ENCODE results near the gene MRPL40.
"Not testable (repeated sequence)": the region's sequence is repeated elsewhere in the genome, so short reads cannot be mapped to it uniquely, and the experiment has no call there.

The MRPL40 gene

GRCh38 chr22:19443544-19444211 is 11.3 kb downstream of the MRPL40 start:
- no peak overlapping the region for H3K4me3 ChIP-seq (ENCODE audit: low read depth, low read length)
- no peak overlapping the region for H3K9ac ChIP-seq (ENCODE audit: low read length)
- H3K9me3 ChIP-seq (ENCODE audit: control insufficient read depth, insufficient read depth, low read depth, low read length) = no peaks in the 10 kb centered on the region
- H3K27me3 ChIP-seq (ENCODE audit: control insufficient read depth, insufficient read depth, low read length) = peaks cover 4% of the 10 kb centered on the region; the same call in 1 of the 2 replicates
- H3K4me1 ChIP-seq (ENCODE audit: control insufficient read depth, insufficient read depth, low read length) = 0 out of 2 replicates have a peak, but pooled peaks cover 8% of the 10 kb centered on the region
- H3K27ac ChIP-seq (ENCODE audit: low read depth, low read length) = no peak overlapping the region
- peaks cover 38% of the 10 kb centered on the region for H3K36me3 ChIP-seq (ENCODE audit: control insufficient read depth, insufficient read depth, low read length)

- peaks cover 48% of the 10 kb centered on the region for H3K36me3 ChIP-seq (ENCODE audit: control insufficient read depth, insufficient read depth, low read length)
- H3K9ac ChIP-seq (ENCODE audit: low read length) = not testable (repeated sequence)
Observed at GRCh38 chr22:19445279-19445982, 13.1 kb downstream of the MRPL40 start.

GRCh38 chr22:19446603-19447329 is 14.4 kb downstream of the MRPL40 start:
- H3K36me3 ChIP-seq (ENCODE audit: control insufficient read depth, insufficient read depth, low read length) = peaks cover 54% of the 10 kb centered on the region
- H3K9ac ChIP-seq (ENCODE audit: low read length) = peak overlapping the region; percentile 94
- 0 out of 2 replicates have a peak, but pooled peaks cover 8% of the 10 kb centered on the region for H3K4me1 ChIP-seq (ENCODE audit: control insufficient read depth, insufficient read depth, low read length)
- peak overlapping the region; percentile 92 for H3K4me3 ChIP-seq (ENCODE audit: low read depth, low read length)
- peaks cover 4% of the 10 kb centered on the region; the same call in 1 of the 2 replicates for H3K27me3 ChIP-seq (ENCODE audit: control insufficient read depth, insufficient read depth, low read length)
- no peaks in the 10 kb centered on the region for H3K9me3 ChIP-seq (ENCODE audit: control insufficient read depth, insufficient read depth, low read depth, low read length)
- peak overlapping the region; percentile 88; the same call in 1 of the 2 replicates for H3K27ac ChIP-seq (ENCODE audit: low read depth, low read length)

More at GRCh38 chr22:19445279-19445982, 13.1 kb downstream of the MRPL40 start:
- not testable (repeated sequence) for H3K9me3 ChIP-seq (ENCODE audit: control insufficient read depth, insufficient read depth, low read depth, low read length); H3K27me3 ChIP-seq (ENCODE audit: control insufficient read depth, insufficient read depth, low read length); H3K27ac ChIP-seq (ENCODE audit: low read depth, low read length); H3K4me3 ChIP-seq (ENCODE audit: low read depth, low read length); H3K4me1 ChIP-seq (ENCODE audit: control insufficient read depth, insufficient read depth, low read length)

GRCh38 chr22:19447330-19448075 is 15.2 kb downstream of the MRPL40 start, which contains the start of gene C22orf39:
Gene C22orf39 (minus strand): TSS chr22:19447711. CDS start chr22:19447688, 23 bp downstream.
- peaks cover 4% of the 10 kb centered on the region; the same call in 1 of the 2 replicates for H3K27me3 ChIP-seq (ENCODE audit: control insufficient read depth, insufficient read depth, low read length)
- peak within 1 kb of the TSS; percentile 92 for H3K4me3 ChIP-seq (ENCODE audit: low read depth, low read length)
- peak within 1 kb of the TSS; percentile 94 for H3K9ac ChIP-seq (ENCODE audit: low read length)
- 0 out of 2 replicates have a peak, but pooled peaks cover 8% of the 10 kb centered on the region for H3K4me1 ChIP-seq (ENCODE audit: control insufficient read depth, insufficient read depth, low read length)
- peak within 1 kb of the TSS; percentile 88 for H3K27ac ChIP-seq (ENCODE audit: low read depth, low read length)
- H3K9me3 ChIP-seq (ENCODE audit: control insufficient read depth, insufficient read depth, low read depth, low read length) = no peaks in the 10 kb centered on the region
- H3K36me3 ChIP-seq (ENCODE audit: control insufficient read depth, insufficient read depth, low read length) = peaks cover 55% of the 10 kb centered on the region

- Histone ChIP-seq H3K36me3 (ENCODE audit: control insufficient read depth, insufficient read depth, low read length) (peaks cover 57% of the 10 kb centered on the region), H3K27me3 (ENCODE audit: control insufficient read depth, insufficient read depth, low read length) (peaks cover 4% of the 10 kb centered on the region; the same call in 1 of the 2 replicates), H3K4me3 (ENCODE audit: low read depth, low read length) (peak overlapping the region; percentile 92), H3K9ac (ENCODE audit: low read length) (peak overlapping the region; percentile 94), H3K9me3 (ENCODE audit: control insufficient read depth, insufficient read depth, low read depth, low read length) (no peaks in the 10 kb centered on the region), H3K4me1 (ENCODE audit: control insufficient read depth, insufficient read depth, low read length) (0 out of 2 replicates have a peak, but pooled peaks cover 8% of the 10 kb centered on the region), H3K27ac (ENCODE audit: low read depth, low read length) (peak overlapping the region; percentile 88; the same call in 1 of the 2 replicates)
Observed at GRCh38 chr22:19448076-19448607, 15.8 kb downstream of the MRPL40 start.

- Histone ChIP-seq H3K4me3 (ENCODE audit: low read depth, low read length) (peak overlapping the region; percentile 92), H3K27ac (ENCODE audit: low read depth, low read length) (no peak overlapping the region), H3K27me3 (ENCODE audit: control insufficient read depth, insufficient read depth, low read length) (peaks cover 4% of the 10 kb centered on the region; the same call in 1 of the 2 replicates), H3K36me3 (ENCODE audit: control insufficient read depth, insufficient read depth, low read length) (peaks cover 57% of the 10 kb centered on the region), H3K9me3 (ENCODE audit: control insufficient read depth, insufficient read depth, low read depth, low read length) (no peaks in the 10 kb centered on the region), H3K4me1 (ENCODE audit: control insufficient read depth, insufficient read depth, low read length) (0 out of 2 replicates have a peak, but pooled peaks cover 8% of the 10 kb centered on the region), H3K9ac (ENCODE audit: low read length) (no peak overlapping the region)
Observed at GRCh38 chr22:19448739-19449421, 16.5 kb downstream of the MRPL40 start.

GRCh38 chr22:19449422-19449767 is 17.1 kb downstream of the MRPL40 start:
- peaks cover 57% of the 10 kb centered on the region for H3K36me3 ChIP-seq (ENCODE audit: control insufficient read depth, insufficient read depth, low read length)
- H3K4me3 ChIP-seq (ENCODE audit: low read depth, low read length) = no peak overlapping the region
- no peak overlapping the region for H3K27ac ChIP-seq (ENCODE audit: low read depth, low read length)
- H3K27me3 ChIP-seq (ENCODE audit: control insufficient read depth, insufficient read depth, low read length) = peaks cover 4% of the 10 kb centered on the region; the same call in 1 of the 2 replicates
- no peak overlapping the region for H3K9ac ChIP-seq (ENCODE audit: low read length)
- H3K9me3 ChIP-seq (ENCODE audit: control insufficient read depth, insufficient read depth, low read depth, low read length) = no peaks in the 10 kb centered on the region
- 0 out of 2 replicates have a peak, but pooled peaks cover 8% of the 10 kb centered on the region for H3K4me1 ChIP-seq (ENCODE audit: control insufficient read depth, insufficient read depth, low read length)

- H3K4me3 ChIP-seq (ENCODE audit: low read depth, low read length) = no peak overlapping the region
- H3K4me1 ChIP-seq (ENCODE audit: control insufficient read depth, insufficient read depth, low read length) = 0 out of 2 replicates have a peak, but pooled peaks cover 8% of the 10 kb centered on the region
- H3K27me3 ChIP-seq (ENCODE audit: control insufficient read depth, insufficient read depth, low read length) = peaks cover 4% of the 10 kb centered on the region; the same call in 1 of the 2 replicates
- H3K27ac ChIP-seq (ENCODE audit: low read depth, low read length) = no peak overlapping the region
- H3K9me3 ChIP-seq (ENCODE audit: control insufficient read depth, insufficient read depth, low read depth, low read length) = no peaks in the 10 kb centered on the region
- H3K36me3 ChIP-seq (ENCODE audit: control insufficient read depth, insufficient read depth, low read length) = peaks cover 61% of the 10 kb centered on the region
- H3K9ac ChIP-seq (ENCODE audit: low read length) = no peak overlapping the region
Observed at GRCh38 chr22:19450363-19451175, 18.2 kb downstream of the MRPL40 start.

GRCh38 chr22:19451570-19451969 is 19.2 kb downstream of the MRPL40 start:
- H3K9me3 ChIP-seq (ENCODE audit: control insufficient read depth, insufficient read depth, low read depth, low read length) = no peaks in the 10 kb centered on the region
- H3K27ac ChIP-seq (ENCODE audit: low read depth, low read length) = no peak overlapping the region
- H3K9ac ChIP-seq (ENCODE audit: low read length) = no peak overlapping the region
- H3K4me3 ChIP-seq (ENCODE audit: low read depth, low read length) = no peak overlapping the region
- H3K4me1 ChIP-seq (ENCODE audit: control insufficient read depth, insufficient read depth, low read length) = 0 out of 2 replicates have a peak, but pooled peaks cover 4% of the 10 kb centered on the region
- peaks cover 71% of the 10 kb centered on the region for H3K36me3 ChIP-seq (ENCODE audit: control insufficient read depth, insufficient read depth, low read length)
- no peaks in the 10 kb centered on the region; the same call in 1 of the 2 replicates for H3K27me3 ChIP-seq (ENCODE audit: control insufficient read depth, insufficient read depth, low read length)
